Mammary epithelial cell (primary cell): ENCODE measurements around the gene PRKAR2B.

Experiments
- CTCF ChIP-seq, 2 donors: IDR thresholded peaks in 1 of 2; conservative IDR thresholded peaks in 1 of 2; 2 replicates each; pipeline ENCODE4 v1.5.1; 2011 to 2012; ENCODE audit warnings: inconsistent platforms in 2 of 2, low read length in 2 of 2, mild to moderate bottlenecking in 2 of 2, control low read depth in 1 of 2, low read depth in 1 of 2; ENCODE audit not compliant: insufficient read depth in 1 of 2; ENCODE audit errors: extremely low read depth in 1 of 2
- EZH2 ChIP-seq: IDR thresholded peaks from 2 replicates; pipeline ENCODE4 v1.6.1; 2012; ENCODE audit warnings: low read length, inconsistent platforms, borderline replicate concordance

- TF ChIP-seq EZH2 (no peak), CTCF (conservative IDR thresholded peaks at IDR 0.05 in 1 of 2, IDR thresholded peaks at IDR 0.05 in 1 of 2; ENCODE audit: extremely low read depth in 1 of 2, insufficient read depth in 1 of 2, low read depth in 1 of 2, low read length in 2 of 2) (no peak)
These were observed 65.5 kb downstream of the PRKAR2B start for GRCh38 chr7:107109955-107110354.
